ENCODE measurements around the gene GLUD2. TPM values are rescaled to one million over a fixed set of nuclear protein-coding genes. Genes with fewer than 3 reads are reported as not detected.
"Not testable (repeated sequence)": the region's sequence is repeated elsewhere in the genome, so short reads cannot be mapped to it uniquely, and the experiment has no call there.

GLUD2 gene
- total RNA-seq = 10 to 100 TPM in 1 of 4 donors, 1 to 10 TPM in 3; 6.5 to 10.4 (median 6.9) TPM

DNA sequence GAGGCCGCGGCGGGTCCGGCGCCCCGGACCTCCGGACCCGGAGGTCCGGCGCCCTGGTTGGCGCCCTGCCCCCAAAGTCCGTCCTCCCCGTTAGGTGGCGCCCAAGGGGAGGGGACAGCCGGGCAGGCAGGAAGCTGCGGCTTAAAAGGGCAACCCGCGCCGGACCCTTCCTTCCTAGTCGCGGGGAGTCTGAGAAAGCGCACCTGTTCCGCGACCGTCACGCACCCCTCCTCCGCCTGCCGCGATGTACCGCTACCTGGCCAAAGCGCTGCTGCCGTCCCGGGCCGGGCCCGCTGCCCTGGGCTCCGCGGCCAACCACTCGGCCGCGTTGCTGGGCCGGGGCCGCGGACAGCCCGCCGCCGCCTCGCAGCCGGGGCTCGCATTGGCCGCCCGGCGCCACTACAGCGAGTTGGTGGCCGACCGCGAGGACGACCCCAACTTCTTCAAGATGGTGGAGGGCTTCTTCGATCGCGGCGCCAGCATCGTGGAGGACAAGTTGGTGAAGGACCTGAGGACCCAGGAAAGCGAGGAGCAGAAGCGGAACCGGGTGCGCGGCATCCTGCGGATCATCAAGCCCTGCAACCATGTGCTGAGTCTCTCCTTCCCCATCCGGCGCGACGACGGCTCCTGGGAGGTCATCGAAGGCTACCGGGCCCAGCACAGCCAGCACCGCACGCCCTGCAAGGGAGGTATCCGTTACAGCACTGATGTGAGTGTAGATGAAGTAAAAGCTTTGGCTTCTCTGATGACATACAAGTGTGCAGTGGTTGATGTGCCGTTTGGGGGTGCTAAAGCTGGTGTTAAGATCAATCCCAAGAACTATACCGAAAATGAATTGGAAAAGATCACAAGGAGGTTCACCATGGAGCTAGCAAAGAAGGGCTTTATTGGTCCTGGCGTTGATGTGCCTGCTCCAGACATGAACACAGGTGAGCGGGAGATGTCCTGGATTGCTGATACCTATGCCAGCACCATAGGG lies at the start of gene GLUD2:
TSS of gene GLUD2 (plus strand) at position 170 of the 979 bp plus-strand sequence. CDS start at position 245, 75 bp downstream.
- not testable (repeated sequence) for TF ChIP-seq CTCF (IDR thresholded peaks at IDR 0.05; ENCODE audit: low read depth)

DNA sequence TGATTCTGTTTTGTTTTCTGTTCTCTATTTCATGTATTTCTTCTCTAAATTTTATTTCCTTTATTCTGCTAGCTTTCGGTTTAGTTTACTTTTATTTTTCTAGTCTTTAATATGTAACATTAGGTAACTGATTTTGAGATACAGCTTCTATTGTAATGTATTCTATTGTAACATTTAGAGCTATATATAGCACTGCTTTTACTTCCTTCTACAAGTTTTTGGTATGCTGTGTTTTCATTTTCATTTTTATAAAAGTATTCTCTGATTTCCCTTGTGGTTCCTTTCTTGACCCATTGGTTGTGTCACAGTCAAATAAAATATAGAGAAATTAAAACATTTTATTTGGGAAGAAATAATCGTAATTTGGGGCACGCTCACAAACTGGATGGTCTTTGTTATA lies 48.0 kb upstream of the GLUD2 start:
- TF ChIP-seq CTCF (IDR thresholded peaks at IDR 0.05; ENCODE audit: low read depth) = no peak

- no peak for TF ChIP-seq CTCF (IDR thresholded peaks at IDR 0.05; ENCODE audit: low read depth)
Measured at GRCh38 chrX:121000589-121000988, 46.8 kb upstream of the GLUD2 start.

DNA sequence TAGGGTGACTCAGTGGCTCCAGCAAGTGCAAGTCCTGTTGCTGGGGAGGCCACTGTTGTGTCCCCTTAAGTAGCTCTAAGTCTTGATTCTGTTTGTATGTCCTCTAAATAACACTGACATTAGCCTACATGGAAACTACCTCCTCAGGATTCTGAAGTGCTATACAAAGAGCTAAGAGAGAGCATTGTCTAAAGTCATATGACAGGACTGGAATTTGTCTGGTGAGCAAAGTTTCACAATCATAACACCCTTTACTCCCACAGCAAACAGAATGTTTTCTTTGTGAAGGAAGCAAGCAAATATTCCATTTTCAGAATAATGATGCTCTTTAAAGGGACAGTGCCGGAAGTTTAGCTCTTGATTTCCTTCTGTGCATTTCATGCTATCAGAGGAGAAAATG lies 38.5 kb upstream of the GLUD2 start:
- TF ChIP-seq CTCF (IDR thresholded peaks at IDR 0.05; ENCODE audit: low read depth) = no peak

DNA sequence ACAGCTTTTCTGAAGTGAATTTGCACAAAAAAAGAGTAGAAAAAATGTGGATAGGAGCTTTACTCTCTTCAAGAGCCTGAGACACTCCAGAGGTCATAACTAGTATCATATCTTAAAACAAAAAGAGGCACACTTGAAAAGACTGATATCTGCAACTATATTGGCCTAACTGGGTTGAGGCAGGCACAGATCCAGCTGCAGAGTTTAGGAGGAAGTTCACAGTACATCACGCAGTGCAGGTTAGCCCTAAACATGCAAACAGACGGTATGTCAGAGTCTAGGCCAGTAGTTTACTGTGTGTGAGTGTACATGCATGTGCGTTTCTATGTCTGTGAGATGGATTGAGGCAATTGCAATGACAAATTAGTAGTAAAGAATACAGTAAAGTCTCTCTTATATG lies 37.6 kb upstream of the GLUD2 start:
- no peak for TF ChIP-seq CTCF (IDR thresholded peaks at IDR 0.05; ENCODE audit: low read depth)

DNA sequence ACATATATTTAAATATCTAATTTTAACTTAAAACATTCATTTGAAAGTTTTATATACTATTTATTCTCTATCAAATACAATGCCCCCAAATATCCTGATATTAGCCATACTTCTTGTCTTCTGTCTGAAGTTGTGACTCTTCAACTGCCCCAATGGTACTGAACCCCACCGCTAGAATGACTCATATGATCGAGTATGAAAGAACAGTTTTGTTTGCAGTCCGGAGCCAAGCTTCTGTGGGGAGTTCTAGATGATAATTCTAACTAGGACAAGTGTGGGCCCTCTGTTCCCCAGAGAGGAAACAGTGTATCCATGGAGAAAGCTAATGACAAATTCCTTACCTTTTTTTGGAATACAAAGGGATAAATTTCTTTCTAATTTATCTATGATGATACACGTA lies 37.2 kb upstream of the GLUD2 start:
- no peak for TF ChIP-seq CTCF (IDR thresholded peaks at IDR 0.05; ENCODE audit: low read depth)

GRCh38 chrX:121011254-121011653 lies 36.2 kb upstream of the GLUD2 start:
- no peak for TF ChIP-seq CTCF (IDR thresholded peaks at IDR 0.05; ENCODE audit: low read depth)
